ENCODE results near the gene DNAJC18.

DNAJC18 gene

GRCh38 chr5:139413963-139414362, 25.4 kb downstream of the DNAJC18 start:
- CTCF ChIA-PET = interaction anchor here (1.0 to 2.6 kb wide), 4 partner anchors 8 to 150 kb away, joined by 3 to 11 read pairs (median 6); no protein-coding TSS in a partner anchor
- H3K36me3 ChIP-seq (ENCODE audit: control insufficient read depth in 2 of 2, insufficient read depth in 1 of 2, low read length in 2 of 2) = peaks cover 10 to 55% of the 10 kb centered on the region in 2 experiments
- no peak overlapping the region for H3K27ac ChIP-seq (ENCODE audit: extremely low read depth, low read depth, low read length)
- POLR2A ChIA-PET = no interaction called here
- H3K9me3 ChIP-seq (ENCODE audit: control insufficient read depth, insufficient read depth, low read depth, low read length) = no peaks in the 10 kb centered on the region
- H3K4me1 ChIP-seq (ENCODE audit: control insufficient read depth, insufficient read depth, low read length) = peaks cover 3% of the 10 kb centered on the region; the same call in 1 of the 2 replicates
- no peak for TF ChIP-seq ZSCAN23 (tag by site-specific recombination; IDR thresholded peaks at IDR 0.05)
- no peak for TF ChIP-seq ZNF580 (tag by site-specific recombination; IDR thresholded peaks at IDR 0.05)
- no peak for TF ChIP-seq ZNF558 (tag by site-specific recombination; IDR thresholded peaks at IDR 0.05)
- no peak for TF ChIP-seq ZFP69B (tag by site-specific recombination; IDR thresholded peaks at IDR 0.05)
- no peak for TF ChIP-seq HOXA7 (CRISPR knock-in tag; IDR thresholded peaks at IDR 0.05; ENCODE audit: borderline replicate concordance)
- TF ChIP-seq SALL2 (tag by site-specific recombination; IDR thresholded peaks at IDR 0.05; ENCODE audit: borderline replicate concordance) = no peak
- TF ChIP-seq ZNF16 (tag by site-specific recombination; IDR thresholded peaks at IDR 0.05; ENCODE audit: low read depth) = no peak
- no peak for TF ChIP-seq ZNF335 (tag by site-specific recombination; conservative IDR thresholded peaks at IDR 0.05)
- no peak for TF ChIP-seq ZNF664 (tag by site-specific recombination; IDR thresholded peaks at IDR 0.05)
- no peak for TF ChIP-seq ZNF544 (tag by site-specific recombination; IDR thresholded peaks at IDR 0.05)
- no peak for TF ChIP-seq ZNF76 (tag by site-specific recombination; IDR thresholded peaks at IDR 0.05; ENCODE audit: borderline replicate concordance, low read depth)
- no peak for TF ChIP-seq WT1 (tag by site-specific recombination; IDR thresholded peaks at IDR 0.05)
- no peak for TF ChIP-seq ZNF214 (tag by site-specific recombination; IDR thresholded peaks at IDR 0.05; ENCODE audit: borderline replicate concordance)
- no peak overlapping the region for H3K4me3 ChIP-seq (ENCODE audit: low read depth, low read length)

GRCh38 chr5:139413153-139413552, 26.2 kb downstream of the DNAJC18 start:
- H3K9me3 ChIP-seq (ENCODE audit: control insufficient read depth, insufficient read depth, low read depth, low read length) = no peaks in the 10 kb centered on the region
- H3K4me3 ChIP-seq (ENCODE audit: low read depth, low read length) = no peak overlapping the region
- TF ChIP-seq ZNF639 (tag by site-specific recombination; IDR thresholded peaks at IDR 0.05) (no peak), ZNF830 (tag by site-specific recombination; IDR thresholded peaks at IDR 0.05; ENCODE audit: low read depth) (no peak), SCRT2 (tag by site-specific recombination; IDR thresholded peaks at IDR 0.05) (no peak), BCL11B (tag by site-specific recombination; IDR thresholded peaks at IDR 0.05; ENCODE audit: low read depth) (no peak), GLIS2 (tag by site-specific recombination; IDR thresholded peaks at IDR 0.05) (no peak), ZNF292 (tag by site-specific recombination; IDR thresholded peaks at IDR 0.05; ENCODE audit: borderline replicate concordance, low read depth) (no peak), ZNF560 (tag by site-specific recombination; IDR thresholded peaks at IDR 0.05; ENCODE audit: borderline replicate concordance) (no peak), ZSCAN5A (tag by site-specific recombination; IDR thresholded peaks at IDR 0.05) (no peak), ZNF621 (tag by site-specific recombination; IDR thresholded peaks at IDR 0.05) (no peak), ZNF239 (tag by site-specific recombination; IDR thresholded peaks at IDR 0.05) (no peak), ZNF585B (tag by site-specific recombination; IDR thresholded peaks at IDR 0.05) (no peak), ZNF362 (tag by site-specific recombination; IDR thresholded peaks at IDR 0.05) (no peak), ZNF610 (tag by site-specific recombination; IDR thresholded peaks at IDR 0.05; ENCODE audit: borderline replicate concordance) (no peak), ZNF707 (tag by site-specific recombination; IDR thresholded peaks at IDR 0.05) (no peak), ZNF16 (tag by site-specific recombination; IDR thresholded peaks at IDR 0.05; ENCODE audit: low read depth) (no peak), ZNF341 (tag by site-specific recombination; IDR thresholded peaks at IDR 0.05; ENCODE audit: low read depth) (no peak)
- CTCF ChIA-PET = interaction anchor here (1.0 to 1.4 kb wide), 3 partner anchors 9 to 24 kb away, joined by 3 to 11 read pairs (median 4); partner anchors contain the start of gene SPATA24
- POLR2A ChIA-PET = no interaction called here
- H3K36me3 ChIP-seq (ENCODE audit: control insufficient read depth in 2 of 2, insufficient read depth in 1 of 2, low read length in 2 of 2) = peaks cover 7 to 47% of the 10 kb centered on the region in 2 experiments
- H3K4me1 ChIP-seq (ENCODE audit: control insufficient read depth, insufficient read depth, low read length) = peaks cover 3% of the 10 kb centered on the region; the same call in 1 of the 2 replicates
- no peak overlapping the region for H3K27ac ChIP-seq (ENCODE audit: extremely low read depth, low read depth, low read length)

Measured in HEK293 (cell line).